ENCODE data around the gene ARMH3. TPM values are rescaled to one million over a fixed set of nuclear protein-coding genes. Genes with fewer than 3 reads are reported as not detected.

The ARMH3 gene
- polyA plus RNA-seq, 1 experiment: 18.5 TPM

DNA sequence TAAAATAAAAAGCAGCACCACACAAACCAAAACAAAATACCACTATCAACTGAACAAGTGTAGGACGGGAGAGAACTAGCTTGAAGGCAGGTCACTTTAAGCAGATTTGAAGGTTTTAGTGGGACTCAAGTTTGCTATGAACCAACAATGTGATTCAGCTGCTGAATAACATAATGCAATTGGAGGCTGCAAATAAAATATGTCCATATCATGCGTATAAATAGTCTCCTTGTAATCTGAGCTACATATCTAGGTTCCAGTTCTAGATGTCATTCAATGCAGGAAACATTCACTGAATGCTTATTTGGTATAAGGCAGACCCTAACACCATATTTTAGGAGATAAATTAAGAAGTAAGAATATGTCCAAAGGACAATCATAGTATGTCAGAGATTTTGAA is 130.9 kb downstream of the ARMH3 start:
- H3K4me3 ChIP-seq (ENCODE audit: low read depth, low read length): no peak overlapping the region
- no peaks in the 10 kb centered on the region for H3K36me3 ChIP-seq (ENCODE audit: control insufficient read depth, insufficient read depth, low read length)
- no peak for TF ChIP-seq CTCF (IDR thresholded peaks at IDR 0.05; ENCODE audit: insufficient read depth, low read depth, low read length)
- no peak for DNase-seq (ENCODE audit: low read depth)
- ChIA-PET CTCF (no interaction called here), POLR2A (no interaction called here)
- H3K27me3 ChIP-seq (ENCODE audit: control insufficient read depth, insufficient read depth, low read length): no peaks in the 10 kb centered on the region

GRCh38 chr10:101923256-101923655 is 132.7 kb downstream of the ARMH3 start:
- DNase-seq (ENCODE audit: low read depth): no peak
- ChIA-PET CTCF (no interaction called here), POLR2A (interaction anchor here (0.6 kb wide), 1 partner anchor 14 kb away, joined by 4 read pairs; no protein-coding TSS in a partner anchor)
- H3K36me3 ChIP-seq (ENCODE audit: control insufficient read depth, insufficient read depth, low read length): no peaks in the 10 kb centered on the region
- TF ChIP-seq CTCF (IDR thresholded peaks at IDR 0.05; ENCODE audit: insufficient read depth, low read depth, low read length): no peak
- no peak overlapping the region for H3K4me3 ChIP-seq (ENCODE audit: low read depth, low read length)
- no peaks in the 10 kb centered on the region for H3K27me3 ChIP-seq (ENCODE audit: control insufficient read depth, insufficient read depth, low read length)

DNA sequence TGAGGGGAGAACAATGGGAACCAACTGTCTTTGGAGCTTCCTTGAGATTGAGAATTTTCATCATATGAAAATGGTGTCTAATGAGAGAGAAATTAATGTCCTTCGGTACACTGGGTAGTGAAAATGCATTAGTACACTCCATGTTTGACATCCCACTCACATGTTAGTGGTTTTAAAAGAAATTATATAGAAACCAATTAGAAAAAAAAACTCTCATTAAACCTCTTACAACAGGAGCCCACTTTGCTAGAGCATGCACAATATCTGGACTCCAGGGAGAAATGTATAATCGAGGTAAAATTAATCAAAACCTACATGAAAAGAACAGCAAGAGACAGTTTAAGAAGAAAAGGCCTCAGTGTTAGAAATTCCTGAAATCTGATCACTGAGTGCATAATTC is 133.1 kb downstream of the ARMH3 start:
- POLR2A ChIA-PET: interaction anchor here (0.6 kb wide), 1 partner anchor 138 kb away, joined by 6 read pairs; no protein-coding TSS in a partner anchor
- no peak for TF ChIP-seq CTCF (IDR thresholded peaks at IDR 0.05; ENCODE audit: insufficient read depth, low read depth, low read length)
- H3K27me3 ChIP-seq (ENCODE audit: control insufficient read depth, insufficient read depth, low read length): no peaks in the 10 kb centered on the region
- H3K36me3 ChIP-seq (ENCODE audit: control insufficient read depth, insufficient read depth, low read length): no peaks in the 10 kb centered on the region
- CTCF ChIA-PET: no interaction called here
- DNase-seq (ENCODE audit: low read depth): no peak
- no peak overlapping the region for H3K4me3 ChIP-seq (ENCODE audit: low read depth, low read length)

DNA sequence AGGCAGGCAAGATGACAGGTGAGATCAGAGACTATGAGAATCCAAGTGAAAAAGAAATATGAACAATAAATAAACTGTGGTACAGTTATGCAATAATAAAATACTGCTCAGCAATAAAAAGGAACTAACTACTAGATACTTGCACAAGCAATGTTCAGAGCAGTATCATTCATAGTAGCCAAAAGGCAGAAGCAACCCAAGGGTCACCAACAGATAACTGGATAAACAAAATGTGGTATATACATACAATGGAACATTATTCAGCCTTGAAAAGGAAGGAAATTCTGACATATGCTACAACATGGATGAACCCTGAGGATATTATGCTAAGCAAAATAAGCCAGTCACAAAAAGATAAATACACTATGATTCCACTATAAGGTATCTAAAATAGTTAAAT is 135.4 kb downstream of the ARMH3 start:
- CTCF ChIA-PET: no interaction called here
- no peak for DNase-seq (ENCODE audit: low read depth)
- H3K36me3 ChIP-seq (ENCODE audit: control insufficient read depth, insufficient read depth, low read length): no peaks in the 10 kb centered on the region
- POLR2A ChIA-PET: interaction anchor here (0.6 kb wide), 1 partner anchor 19 kb away, joined by 4 read pairs; no protein-coding TSS in a partner anchor
- H3K4me3 ChIP-seq (ENCODE audit: low read depth, low read length): no peak overlapping the region
- no peak for TF ChIP-seq CTCF (IDR thresholded peaks at IDR 0.05; ENCODE audit: insufficient read depth, low read depth, low read length)
- no peaks in the 10 kb centered on the region for H3K27me3 ChIP-seq (ENCODE audit: control insufficient read depth, insufficient read depth, low read length)

DNA sequence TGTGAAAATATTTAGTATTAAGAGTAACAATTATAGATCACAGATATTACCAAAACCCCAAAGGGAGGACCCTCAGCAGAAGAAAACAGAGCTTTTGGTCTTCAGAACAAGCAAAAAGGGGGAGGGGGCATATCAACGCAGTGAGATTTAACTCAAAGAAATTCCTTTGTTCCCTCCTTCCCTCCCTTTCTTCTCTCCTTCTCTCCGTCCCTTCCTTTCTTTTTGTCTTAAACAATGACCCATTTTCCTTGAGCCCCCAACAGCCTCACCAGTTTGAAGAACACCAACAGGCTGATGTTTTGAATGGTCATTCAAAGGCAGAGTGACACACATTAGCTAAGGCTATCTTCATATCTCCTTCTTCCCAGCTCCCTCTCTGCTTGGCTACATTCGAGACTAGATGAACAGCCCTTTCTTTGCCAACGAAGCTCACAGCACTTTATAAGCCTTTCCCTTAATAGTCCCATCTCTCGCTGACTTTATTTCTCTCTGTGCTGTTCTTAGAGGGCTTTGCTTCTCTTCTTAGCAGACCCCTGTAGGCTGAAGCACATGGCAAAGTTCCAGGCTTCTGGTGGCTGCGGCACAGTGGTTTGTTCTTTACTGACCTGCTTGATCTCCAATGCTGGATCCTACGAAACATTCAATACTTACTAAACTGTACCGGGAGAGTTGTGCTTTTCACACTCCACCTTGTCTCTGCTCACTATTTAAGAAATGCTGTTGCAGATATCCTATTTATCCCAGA is 136.8 kb downstream of the ARMH3 start:
- Histone ChIP-seq H3K27me3 (ENCODE audit: control insufficient read depth, insufficient read depth, low read length) (no peaks in the 10 kb centered on the region), H3K36me3 (ENCODE audit: control insufficient read depth, insufficient read depth, low read length) (no peaks in the 10 kb centered on the region), H3K4me3 (ENCODE audit: low read depth, low read length) (no peak overlapping the region)
- no peak for DNase-seq (ENCODE audit: low read depth)
- no peak for TF ChIP-seq CTCF (IDR thresholded peaks at IDR 0.05; ENCODE audit: insufficient read depth, low read depth, low read length)
- ChIA-PET POLR2A (no interaction called here), CTCF (no interaction called here)

Measured in BJ (cell line).